Testis (tissue), 2 donors: ENCODE results near the gene GMPS.

Experiments used
- POLR2A ChIP-seq: fragments of 450-650 bp; IDR thresholded peaks from one replicate; pipeline ENCODE4 v1.6.1; 2017; ENCODE audit warnings: antibody characterized with exemption, mild to moderate bottlenecking, moderate library complexity
- TF ChIP-seq, protein P1 (sequence below), 3 experiments: fragments of 450-650 bp in 2 of 3; fragments of 200-600 bp in 1 of 3; sonication (generic) in 1 of 3; IDR thresholded peaks; one replicate each; pipeline ENCODE4 v1.5.1; 2016 to 2019; ENCODE audit warnings: antibody characterized with exemption in 3 of 3, mild to moderate bottlenecking in 2 of 3, moderate library complexity in 1 of 3

DNA sequence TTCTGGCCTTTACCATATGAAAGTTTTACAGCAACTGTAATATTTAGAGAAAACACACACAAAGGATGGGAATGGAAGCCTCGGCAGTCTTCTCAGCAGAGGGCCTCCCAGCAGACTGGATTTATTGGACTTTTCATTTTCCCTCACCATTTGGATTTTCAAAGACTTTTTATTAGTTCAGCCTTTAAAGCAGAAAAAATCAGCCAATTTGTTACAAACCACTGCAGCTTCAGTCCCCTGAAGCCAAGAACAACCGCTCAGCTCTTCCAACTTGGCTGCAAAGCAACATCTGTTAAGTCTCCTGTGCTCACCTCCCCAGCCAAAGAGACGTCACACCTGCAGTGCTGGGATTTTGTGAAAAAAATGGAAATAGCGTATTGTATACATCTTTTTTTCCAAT, 120.8 kb downstream of the GMPS start:
- TF ChIP-seq, protein P1, sequence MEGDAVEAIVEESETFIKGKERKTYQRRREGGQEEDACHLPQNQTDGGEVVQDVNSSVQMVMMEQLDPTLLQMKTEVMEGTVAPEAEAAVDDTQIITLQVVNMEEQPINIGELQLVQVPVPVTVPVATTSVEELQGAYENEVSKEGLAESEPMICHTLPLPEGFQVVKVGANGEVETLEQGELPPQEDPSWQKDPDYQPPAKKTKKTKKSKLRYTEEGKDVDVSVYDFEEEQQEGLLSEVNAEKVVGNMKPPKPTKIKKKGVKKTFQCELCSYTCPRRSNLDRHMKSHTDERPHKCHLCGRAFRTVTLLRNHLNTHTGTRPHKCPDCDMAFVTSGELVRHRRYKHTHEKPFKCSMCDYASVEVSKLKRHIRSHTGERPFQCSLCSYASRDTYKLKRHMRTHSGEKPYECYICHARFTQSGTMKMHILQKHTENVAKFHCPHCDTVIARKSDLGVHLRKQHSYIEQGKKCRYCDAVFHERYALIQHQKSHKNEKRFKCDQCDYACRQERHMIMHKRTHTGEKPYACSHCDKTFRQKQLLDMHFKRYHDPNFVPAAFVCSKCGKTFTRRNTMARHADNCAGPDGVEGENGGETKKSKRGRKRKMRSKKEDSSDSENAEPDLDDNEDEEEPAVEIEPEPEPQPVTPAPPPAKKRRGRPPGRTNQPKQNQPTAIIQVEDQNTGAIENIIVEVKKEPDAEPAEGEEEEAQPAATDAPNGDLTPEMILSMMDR (IDR thresholded peaks at IDR 0.05), result no peak
- no peak for TF ChIP-seq POLR2A
